ENCODE data around the gene MAN1B1. TPM values are rescaled to one million over a fixed set of nuclear protein-coding genes. Genes with fewer than 3 reads are reported as not detected.

The MAN1B1 gene
- total RNA-seq, 1 donor from 2014 or later = 34.1 TPM

GRCh38 chr9:137126786-137127185, 40.0 kb downstream of the MAN1B1 start:
- DNase-seq (ENCODE audit: extremely low spot score in 2 of 2) = no peak
- no peaks in the 10 kb centered on the region for H3K27me3 ChIP-seq
- no peak overlapping the region for H3K4me3 ChIP-seq
- intact Hi-C loops (cut with DNase I) = no loop called here
- no peaks in the 10 kb centered on the region for H3K36me3 ChIP-seq
- no peak for TF ChIP-seq POLR2A (IDR thresholded peaks at IDR 0.05)
- no peak for TF ChIP-seq CTCF (IDR thresholded peaks at IDR 0.05)
- TF ChIP-seq POLR2AphosphoS5 (IDR thresholded peaks at IDR 0.05; ENCODE audit: insufficient read depth in 1 of 2, low read depth in 1 of 2) = no peak
- H3K27ac ChIP-seq = no peak overlapping the region
- peaks cover 25% of the 10 kb centered on the region for H3K4me1 ChIP-seq
- no peaks in the 10 kb centered on the region for H3K9me3 ChIP-seq

GRCh38 chr9:137127301-137128157, 40.7 kb downstream of the MAN1B1 start:
- H3K27me3 ChIP-seq = no peaks in the 10 kb centered on the region
- no peaks in the 10 kb centered on the region for H3K9me3 ChIP-seq
- H3K4me3 ChIP-seq = peak overlapping the region; percentile 23 to 26
- intact Hi-C loops (cut with DNase I) = no loop called here
- H3K4me1 ChIP-seq = peaks cover 25% of the 10 kb centered on the region
- TF ChIP-seq POLR2A (IDR thresholded peaks at IDR 0.05) (no peak), CTCF (IDR thresholded peaks at IDR 0.05) (no peak), POLR2AphosphoS5 (IDR thresholded peaks at IDR 0.05; ENCODE audit: insufficient read depth in 1 of 2, low read depth in 1 of 2) (no peak)
- H3K36me3 ChIP-seq = no peaks in the 10 kb centered on the region
- no peak overlapping the region for H3K27ac ChIP-seq
- DNase-seq (ENCODE audit: extremely low spot score in 2 of 2) = no peak

- Histone ChIP-seq H3K4me3 (peak overlapping the region; percentile 58 to 61), H3K4me1 (peaks cover 25% of the 10 kb centered on the region), H3K36me3 (no peaks in the 10 kb centered on the region), H3K27me3 (no peaks in the 10 kb centered on the region), H3K27ac (no peak overlapping the region), H3K9me3 (no peaks in the 10 kb centered on the region)
- TF ChIP-seq POLR2A (IDR thresholded peaks at IDR 0.05) (no peak), CTCF (IDR thresholded peaks at IDR 0.05) (no peak), POLR2AphosphoS5 (IDR thresholded peaks at IDR 0.05; ENCODE audit: insufficient read depth in 1 of 2, low read depth in 1 of 2) (no peak)
- DNase-seq (ENCODE audit: extremely low spot score in 2 of 2) = no peak
- intact Hi-C loops (cut with DNase I) = no loop called here
Measured at GRCh38 chr9:137128158-137128861, 41.5 kb downstream of the MAN1B1 start.

GRCh38 chr9:137128862-137129455, 42.2 kb downstream of the MAN1B1 start:
- peaks cover 25% of the 10 kb centered on the region for H3K4me1 ChIP-seq
- H3K27ac ChIP-seq = peak overlapping the region; percentile 36
- no peaks in the 10 kb centered on the region for H3K36me3 ChIP-seq
- H3K27me3 ChIP-seq = no peaks in the 10 kb centered on the region
- intact Hi-C loops (cut with DNase I) = no loop called here
- peak overlapping the region; percentile 58 to 61 for H3K4me3 ChIP-seq
- TF ChIP-seq CTCF (IDR thresholded peaks at IDR 0.05) (no peak), POLR2AphosphoS5 (IDR thresholded peaks at IDR 0.05; ENCODE audit: insufficient read depth in 1 of 2, low read depth in 1 of 2) (no peak), POLR2A (IDR thresholded peaks at IDR 0.05) (no peak)
- no peak for DNase-seq (ENCODE audit: extremely low spot score in 2 of 2)
- no peaks in the 10 kb centered on the region for H3K9me3 ChIP-seq
